Measurements from ENCODE around the gene FOXP2. TPM values are rescaled to one million over a fixed set of nuclear protein-coding genes. Genes with fewer than 3 reads are reported as not detected.

The FOXP2 gene
- total RNA-seq, 2 donors from 2014 or later = 0.25 TPM; not detected in 1

DNA sequence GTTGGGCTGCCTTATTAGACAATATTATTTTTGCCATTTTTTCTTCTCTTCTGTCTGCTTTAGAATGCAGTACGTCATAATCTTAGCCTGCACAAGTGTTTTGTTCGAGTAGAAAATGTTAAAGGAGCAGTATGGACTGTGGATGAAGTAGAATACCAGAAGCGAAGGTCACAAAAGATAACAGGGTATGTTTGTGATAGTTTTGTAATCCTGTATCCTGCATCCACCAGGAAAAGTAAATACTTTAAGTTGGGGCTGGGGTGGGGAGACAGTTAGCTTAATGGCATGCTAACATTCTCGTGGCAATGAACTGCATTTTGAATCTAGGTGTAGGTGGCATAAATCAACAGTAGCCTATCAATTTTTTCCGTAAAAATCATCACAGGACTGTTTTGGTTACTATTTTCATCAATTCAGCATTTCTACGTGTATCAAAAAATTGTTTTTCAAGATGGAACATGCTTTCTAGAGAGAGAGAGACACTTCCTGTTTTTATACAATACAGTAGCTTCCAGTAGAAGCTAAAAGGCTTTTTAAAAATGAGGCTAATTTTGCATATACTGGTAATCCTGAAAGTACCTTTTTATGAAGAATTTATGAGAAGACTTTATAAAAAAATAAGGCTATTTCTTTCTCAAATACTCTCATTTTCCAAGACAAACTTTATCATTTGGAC is 247.5 kb downstream of the FOXP2 start:
- no peaks in the 10 kb centered on the region for H3K9me3 ChIP-seq (ENCODE audit: control insufficient read depth, low read length, poor library complexity, severe bottlenecking)
- Mint-ChIP-seq H3K4me1 (peaks cover 4% of the 10 kb centered on the region), H3K36me3 (ENCODE audit: low read depth) (no peaks in the 10 kb centered on the region), H3K4me3 (no peak overlapping the region), H3K27ac (no peak overlapping the region), H3K27me3 (no peaks in the 10 kb centered on the region)
- DNase-seq (no peak), ATAC-seq (no peak)

- Mint-ChIP-seq H3K4me3 (no peak overlapping the region), H3K36me3 (ENCODE audit: low read depth) (no peaks in the 10 kb centered on the region), H3K27me3 (no peaks in the 10 kb centered on the region), H3K27ac (no peak overlapping the region), H3K4me1 (peaks cover 4% of the 10 kb centered on the region)
- no peaks in the 10 kb centered on the region for H3K9me3 ChIP-seq (ENCODE audit: control insufficient read depth, low read length, poor library complexity, severe bottlenecking)
- DNase-seq (no peak), ATAC-seq (no peak)
Observed at GRCh38 chr7:114663502-114663901, 248.9 kb downstream of the FOXP2 start.

DNA sequence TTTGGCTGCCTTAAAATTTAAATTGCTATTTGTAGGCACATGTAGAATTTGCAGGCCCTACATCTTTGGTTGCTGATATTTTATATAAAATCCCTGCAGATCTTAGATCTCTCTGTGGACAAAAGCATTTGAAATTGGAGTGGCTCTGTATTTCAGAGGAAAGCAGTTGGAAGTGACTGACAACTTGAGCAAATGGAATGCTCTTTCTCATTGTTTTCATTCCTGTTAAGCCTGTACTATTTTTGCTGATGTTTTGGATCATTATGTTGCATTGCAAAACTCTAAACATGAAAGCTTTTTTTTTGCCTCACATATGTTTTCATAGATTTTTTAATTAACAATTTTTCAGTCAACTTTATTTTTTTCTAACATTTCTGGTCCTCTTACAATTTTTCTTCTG is 256.1 kb downstream of the FOXP2 start:
- no peak for ATAC-seq
- no peak overlapping the region for H3K4me3 Mint-ChIP-seq
- H3K27me3 Mint-ChIP-seq = no peaks in the 10 kb centered on the region
- no peaks in the 10 kb centered on the region for H3K36me3 Mint-ChIP-seq (ENCODE audit: low read depth)
- no peak for DNase-seq
- H3K27ac Mint-ChIP-seq = no peak overlapping the region
- no peaks in the 10 kb centered on the region for H3K9me3 ChIP-seq (ENCODE audit: control insufficient read depth, low read length, poor library complexity, severe bottlenecking)
- no peaks in the 10 kb centered on the region for H3K4me1 Mint-ChIP-seq

GRCh38 chr7:114671563-114672123 is 257.0 kb downstream of the FOXP2 start:
- no peaks in the 10 kb centered on the region for H3K4me1 Mint-ChIP-seq
- no peaks in the 10 kb centered on the region for H3K36me3 Mint-ChIP-seq (ENCODE audit: low read depth)
- ATAC-seq (no peak), DNase-seq (no peak)
- H3K9me3 ChIP-seq (ENCODE audit: control insufficient read depth, low read length, poor library complexity, severe bottlenecking) = no peaks in the 10 kb centered on the region
- no peak overlapping the region for H3K27ac Mint-ChIP-seq
- no peak overlapping the region for H3K4me3 Mint-ChIP-seq
- H3K27me3 Mint-ChIP-seq = no peaks in the 10 kb centered on the region

GRCh38 chr7:114678116-114678515 is 263.5 kb downstream of the FOXP2 start:
- no peaks in the 10 kb centered on the region for H3K36me3 Mint-ChIP-seq (ENCODE audit: low read depth)
- no peaks in the 10 kb centered on the region for H3K9me3 ChIP-seq (ENCODE audit: control insufficient read depth, low read length, poor library complexity, severe bottlenecking)
- DNase-seq = no peak
- H3K27ac Mint-ChIP-seq = no peak overlapping the region
- ATAC-seq = no peak
- H3K27me3 Mint-ChIP-seq = no peaks in the 10 kb centered on the region
- H3K4me1 Mint-ChIP-seq = no peaks in the 10 kb centered on the region
- H3K4me3 Mint-ChIP-seq = no peak overlapping the region

- ATAC-seq = no peak
- H3K27ac Mint-ChIP-seq = no peak overlapping the region
- no peak for DNase-seq
- no peaks in the 10 kb centered on the region for H3K4me1 Mint-ChIP-seq
- H3K36me3 Mint-ChIP-seq (ENCODE audit: low read depth) = no peaks in the 10 kb centered on the region
- no peaks in the 10 kb centered on the region for H3K27me3 Mint-ChIP-seq
- H3K9me3 ChIP-seq (ENCODE audit: control insufficient read depth, low read length, poor library complexity, severe bottlenecking) = no peaks in the 10 kb centered on the region
- no peak overlapping the region for H3K4me3 Mint-ChIP-seq
Observed at GRCh38 chr7:114687238-114687637, 272.6 kb downstream of the FOXP2 start.

GRCh38 chr7:114688443-114689055 is 273.9 kb downstream of the FOXP2 start:
- H3K27ac Mint-ChIP-seq = no peak overlapping the region
- H3K9me3 ChIP-seq (ENCODE audit: control insufficient read depth, low read length, poor library complexity, severe bottlenecking) = no peaks in the 10 kb centered on the region
- H3K27me3 Mint-ChIP-seq = no peaks in the 10 kb centered on the region
- H3K4me3 Mint-ChIP-seq = no peak overlapping the region
- ATAC-seq = no peak
- DNase-seq = no peak
- H3K36me3 Mint-ChIP-seq (ENCODE audit: low read depth) = no peaks in the 10 kb centered on the region
- H3K4me1 Mint-ChIP-seq = no peaks in the 10 kb centered on the region

- Mint-ChIP-seq H3K27me3 (peaks cover 6% of the 10 kb centered on the region), H3K36me3 (ENCODE audit: low read depth) (no peaks in the 10 kb centered on the region), H3K4me1 (no peaks in the 10 kb centered on the region), H3K4me3 (no peak overlapping the region), H3K27ac (no peak overlapping the region)
- ATAC-seq = no peak
- no peak for DNase-seq
- H3K9me3 ChIP-seq (ENCODE audit: control insufficient read depth, low read length, poor library complexity, severe bottlenecking) = no peaks in the 10 kb centered on the region
Observed at GRCh38 chr7:114689406-114689805, 274.8 kb downstream of the FOXP2 start.

- DNase-seq = no peak
- no peaks in the 10 kb centered on the region for H3K36me3 Mint-ChIP-seq (ENCODE audit: low read depth)
- H3K4me3 Mint-ChIP-seq = no peak overlapping the region
- no peak for ATAC-seq
- peaks cover 7% of the 10 kb centered on the region for H3K27me3 Mint-ChIP-seq
- H3K9me3 ChIP-seq (ENCODE audit: control insufficient read depth, low read length, poor library complexity, severe bottlenecking) = no peaks in the 10 kb centered on the region
- no peak overlapping the region for H3K27ac Mint-ChIP-seq
- H3K4me1 Mint-ChIP-seq = no peaks in the 10 kb centered on the region
Observed at GRCh38 chr7:114691605-114692004, 277.0 kb downstream of the FOXP2 start.

- H3K9me3 ChIP-seq (ENCODE audit: control insufficient read depth, low read length, poor library complexity, severe bottlenecking) = no peaks in the 10 kb centered on the region
- DNase-seq (no peak), ATAC-seq (no peak)
- Mint-ChIP-seq H3K4me3 (no peak overlapping the region), H3K36me3 (ENCODE audit: low read depth) (no peaks in the 10 kb centered on the region), H3K4me1 (peaks cover 4% of the 10 kb centered on the region), H3K27me3 (peaks cover 7% of the 10 kb centered on the region), H3K27ac (no peak overlapping the region)
Observed at GRCh38 chr7:114695182-114695581, 280.6 kb downstream of the FOXP2 start.

- no peak for ATAC-seq
- H3K27ac Mint-ChIP-seq = no peak overlapping the region
- H3K36me3 Mint-ChIP-seq (ENCODE audit: low read depth) = no peaks in the 10 kb centered on the region
- no peak overlapping the region for H3K4me3 Mint-ChIP-seq
- DNase-seq = no peak
- no peaks in the 10 kb centered on the region for H3K27me3 Mint-ChIP-seq
- peaks cover 4% of the 10 kb centered on the region for H3K4me1 Mint-ChIP-seq
- H3K9me3 ChIP-seq (ENCODE audit: control insufficient read depth, low read length, poor library complexity, severe bottlenecking) = no peaks in the 10 kb centered on the region
Observed at GRCh38 chr7:114700247-114700928, 285.8 kb downstream of the FOXP2 start.

DNA sequence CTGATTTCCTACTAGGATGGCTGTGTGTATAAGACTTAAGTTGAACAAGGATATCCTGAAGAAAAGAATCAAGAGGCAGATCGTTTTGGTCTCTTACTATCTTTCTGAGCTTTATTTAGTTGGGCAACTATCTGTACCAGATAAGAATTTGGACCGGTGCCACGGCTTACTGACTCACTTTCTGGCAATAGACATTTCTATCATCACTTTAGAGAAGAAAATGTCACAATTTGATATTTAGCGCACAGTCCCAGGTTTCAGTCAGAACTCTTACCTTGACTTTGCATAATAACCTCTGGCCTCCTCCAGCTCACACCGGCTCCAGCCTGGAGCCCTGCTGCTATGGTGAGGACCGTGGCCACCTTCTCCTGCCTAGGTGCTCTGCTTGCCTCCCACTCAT is 289.1 kb downstream of the FOXP2 start:
- H3K4me3 Mint-ChIP-seq = no peak overlapping the region
- no peak overlapping the region for H3K27ac Mint-ChIP-seq
- H3K4me1 Mint-ChIP-seq = peaks cover 4% of the 10 kb centered on the region
- ATAC-seq (no peak), DNase-seq (no peak)
- no peaks in the 10 kb centered on the region for H3K36me3 Mint-ChIP-seq (ENCODE audit: low read depth)
- no peaks in the 10 kb centered on the region for H3K9me3 ChIP-seq (ENCODE audit: control insufficient read depth, low read length, poor library complexity, severe bottlenecking)
- no peaks in the 10 kb centered on the region for H3K27me3 Mint-ChIP-seq

- DNase-seq (no peak), ATAC-seq (no peak)
- no peaks in the 10 kb centered on the region for H3K4me1 Mint-ChIP-seq
- H3K9me3 ChIP-seq (ENCODE audit: control insufficient read depth, low read length, poor library complexity, severe bottlenecking) = no peaks in the 10 kb centered on the region
- H3K4me3 Mint-ChIP-seq = no peak overlapping the region
- no peak overlapping the region for H3K27ac Mint-ChIP-seq
- peaks cover 3% of the 10 kb centered on the region for H3K27me3 Mint-ChIP-seq
- no peaks in the 10 kb centered on the region for H3K36me3 Mint-ChIP-seq (ENCODE audit: low read depth)
Observed at GRCh38 chr7:114708646-114709045, 294.0 kb downstream of the FOXP2 start.
